IPS-18a (cell line): ENCODE data around the gene SERTAD2.

Experiments used
- H3K27ac ChIP-seq: one replicate; pipeline ENCODE4 v1.5.1; 2013; ENCODE audit warnings: low read length
- H3K27me3 ChIP-seq: one replicate; pipeline ENCODE4 v1.6.1; 2013; ENCODE audit warnings: mild to moderate bottlenecking, low read length; ENCODE audit not compliant: control insufficient read depth, insufficient read depth
- H3K36me3 ChIP-seq: one replicate; pipeline ENCODE4 v1.6.1; 2013; ENCODE audit warnings: low read depth, low read length; ENCODE audit not compliant: control insufficient read depth
- H3K4me1 ChIP-seq: one replicate; pipeline ENCODE4 v1.6.1; 2013; ENCODE audit warnings: low read depth, low read length; ENCODE audit not compliant: control insufficient read depth
- H3K4me3 ChIP-seq: one replicate; pipeline ENCODE4 v1.5.1; 2013; ENCODE audit warnings: low read length
- H3K9ac ChIP-seq: one replicate; pipeline ENCODE4 v1.6.1; 2013; ENCODE audit warnings: mild to moderate bottlenecking, low read length, moderate library complexity
- H3K9me3 ChIP-seq: one replicate; pipeline ENCODE4 v1.6.1; 2013; ENCODE audit warnings: low read depth, low read length; ENCODE audit not compliant: control insufficient read depth

Gene SERTAD2

DNA sequence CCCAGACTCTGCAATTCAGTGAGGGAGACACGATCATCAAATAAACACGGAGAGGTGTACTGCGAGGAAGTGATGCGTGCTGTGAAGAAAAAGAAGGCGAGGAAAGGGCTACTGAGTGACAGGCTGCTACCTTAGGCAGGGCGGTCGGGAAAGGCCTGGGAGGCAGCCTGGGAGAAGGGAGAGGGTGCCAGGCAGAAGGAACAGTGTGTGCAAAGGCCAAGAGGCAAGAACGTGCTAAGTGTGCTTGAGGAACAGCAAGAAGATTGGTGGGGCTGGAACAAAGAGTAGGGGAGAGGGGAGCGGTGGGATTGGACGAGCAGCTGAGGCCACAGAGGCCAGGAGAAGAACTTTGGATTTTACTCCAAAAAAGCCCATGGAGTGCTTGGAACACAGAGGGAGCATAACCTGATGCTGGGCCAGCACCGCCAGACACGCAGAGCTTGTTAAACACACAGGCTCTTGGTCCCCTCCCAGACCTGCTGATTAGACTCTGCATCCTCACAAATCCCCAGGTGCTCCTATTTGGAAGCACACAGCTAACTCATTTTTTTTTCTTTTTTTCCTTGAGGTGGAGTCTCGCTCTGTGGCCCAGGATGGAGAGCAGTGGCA lies 30.4 kb downstream of the SERTAD2 start:
- H3K27me3 ChIP-seq, result no peaks in the 10 kb centered on the region
- H3K4me3 ChIP-seq, result no peak overlapping the region
- H3K9ac ChIP-seq, result no peak overlapping the region
- no peaks in the 10 kb centered on the region for H3K36me3 ChIP-seq
- H3K4me1 ChIP-seq, result peaks cover 31% of the 10 kb centered on the region
- no peaks in the 10 kb centered on the region for H3K9me3 ChIP-seq
- no peak overlapping the region for H3K27ac ChIP-seq

DNA sequence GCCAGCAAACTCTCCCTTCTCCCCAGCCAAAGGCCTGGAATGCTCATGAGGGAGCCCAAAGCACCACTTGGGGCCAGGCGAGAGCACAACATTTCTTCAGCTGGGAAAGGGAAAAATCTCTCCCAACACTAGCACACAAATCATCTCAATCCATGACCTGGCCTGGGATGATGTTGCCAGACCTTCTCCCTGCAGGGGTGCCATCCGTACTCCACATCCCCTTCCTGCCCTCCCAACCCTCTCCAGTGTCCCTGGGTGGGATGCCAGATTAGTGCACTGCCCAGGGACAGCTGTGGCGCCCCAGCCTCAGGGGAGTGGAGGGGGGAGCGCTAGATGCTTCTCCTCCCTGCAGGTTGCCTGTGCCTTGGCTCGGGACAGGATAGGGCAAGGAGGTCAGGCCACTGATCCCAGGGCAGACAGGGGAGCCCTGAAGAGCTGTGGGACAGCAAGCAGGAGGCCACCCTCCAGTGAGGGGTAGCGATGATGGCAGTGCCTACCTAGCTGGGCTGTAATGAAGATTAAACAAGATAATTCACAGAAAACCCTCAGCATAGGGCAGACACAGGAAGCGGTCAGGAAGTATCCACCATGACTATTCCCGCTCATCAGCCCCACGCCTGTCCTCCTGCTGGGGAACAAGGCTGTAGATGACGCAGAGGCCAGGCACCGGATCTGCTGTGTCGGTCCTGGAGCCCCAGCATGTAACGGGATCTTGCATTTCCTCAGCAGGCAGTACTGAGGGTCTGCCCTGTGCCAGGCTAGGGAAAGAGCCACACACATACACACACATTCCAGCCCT lies 31.1 kb downstream of the SERTAD2 start:
- no peaks in the 10 kb centered on the region for H3K9me3 ChIP-seq
- H3K27ac ChIP-seq, result no peak overlapping the region
- peaks cover 31% of the 10 kb centered on the region for H3K4me1 ChIP-seq
- no peaks in the 10 kb centered on the region for H3K36me3 ChIP-seq
- H3K4me3 ChIP-seq, result no peak overlapping the region
- no peaks in the 10 kb centered on the region for H3K27me3 ChIP-seq
- H3K9ac ChIP-seq, result no peak overlapping the region

DNA sequence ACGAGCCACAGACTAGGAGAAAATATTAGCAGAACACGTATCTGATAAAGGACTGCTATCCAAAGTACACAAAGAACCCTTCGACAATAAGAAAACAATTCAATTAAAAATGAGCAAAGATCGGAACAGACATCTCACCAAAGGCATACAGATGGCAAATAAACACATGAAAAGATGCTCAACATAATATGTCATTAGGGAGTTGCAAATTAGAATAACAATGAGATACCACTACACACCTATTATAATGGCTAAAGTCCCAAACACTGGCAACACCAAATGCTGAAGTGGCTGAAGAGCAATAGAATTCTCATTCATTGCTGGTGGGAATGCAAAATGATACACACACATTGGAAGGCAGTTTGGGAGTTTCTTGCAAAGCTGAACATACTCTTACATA lies 33.1 kb downstream of the SERTAD2 start:
- Histone ChIP-seq H3K4me3 (no peak overlapping the region), H3K27me3 (no peaks in the 10 kb centered on the region), H3K36me3 (no peaks in the 10 kb centered on the region), H3K9ac (no peak overlapping the region), H3K27ac (no peak overlapping the region), H3K4me1 (peaks cover 28% of the 10 kb centered on the region), H3K9me3 (no peaks in the 10 kb centered on the region)

DNA sequence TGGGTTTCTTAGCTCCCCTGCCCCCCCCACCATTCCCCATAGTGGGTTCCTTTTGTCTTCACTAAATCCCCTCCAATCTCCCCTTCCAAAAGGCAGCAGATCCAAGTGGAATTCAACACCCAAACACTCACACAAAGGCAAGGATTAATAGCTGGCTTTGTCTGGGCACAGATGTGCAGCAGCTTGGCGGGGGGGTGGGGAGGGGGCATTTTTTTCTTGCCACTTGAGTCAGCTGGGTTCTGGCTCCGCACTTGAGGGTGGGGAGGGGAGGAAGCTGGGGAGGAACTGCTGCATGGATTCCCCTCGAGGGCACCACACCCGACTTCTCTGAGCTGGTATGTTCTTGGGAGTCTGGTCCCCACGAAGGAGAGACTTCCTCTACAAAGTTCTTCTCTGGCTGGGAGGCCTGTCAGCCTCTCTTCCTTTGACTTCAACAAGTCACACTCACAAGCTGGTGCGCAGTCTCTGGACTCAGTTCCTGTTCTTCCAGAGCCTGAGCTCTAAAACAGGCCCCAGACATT lies 36.0 kb downstream of the SERTAD2 start:
- no peak overlapping the region for H3K4me3 ChIP-seq
- no peak overlapping the region for H3K9ac ChIP-seq
- no peaks in the 10 kb centered on the region for H3K9me3 ChIP-seq
- H3K4me1 ChIP-seq, result peaks cover 24% of the 10 kb centered on the region
- no peaks in the 10 kb centered on the region for H3K27me3 ChIP-seq
- H3K36me3 ChIP-seq, result no peaks in the 10 kb centered on the region
- no peak overlapping the region for H3K27ac ChIP-seq

DNA sequence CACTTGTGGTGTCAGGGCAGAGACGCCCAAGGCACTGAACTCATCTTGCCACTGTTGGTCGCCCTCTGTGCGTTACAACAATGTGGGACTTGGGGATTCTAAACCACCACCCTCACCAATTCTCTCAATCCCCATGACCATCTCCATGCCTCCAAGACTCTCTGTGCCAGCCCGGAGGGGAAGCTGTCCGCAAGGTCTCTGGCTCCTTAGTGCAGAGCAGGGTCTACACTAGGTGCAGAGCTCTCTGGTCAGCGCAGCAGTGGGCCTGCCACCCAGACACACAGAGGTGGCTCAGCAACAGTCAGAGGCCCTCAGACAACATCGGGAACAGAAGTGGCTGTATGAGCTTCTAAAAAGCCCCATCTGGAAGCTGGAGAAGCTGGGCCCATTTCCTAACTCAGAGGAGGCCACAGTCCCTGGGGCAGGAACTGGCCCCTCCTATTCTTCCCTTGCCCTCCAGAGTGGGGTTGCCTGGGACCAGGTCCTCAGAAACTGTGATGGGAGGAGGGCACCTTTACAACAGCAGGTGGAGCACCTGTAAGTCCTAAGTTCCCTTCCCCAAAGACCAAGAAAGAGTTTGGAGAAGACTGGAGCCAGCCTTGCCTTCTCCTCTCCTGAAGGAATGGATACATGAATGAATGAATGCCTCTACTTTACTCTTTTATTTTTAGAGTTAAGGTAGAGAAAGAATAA lies 37.7 kb downstream of the SERTAD2 start:
- no peaks in the 10 kb centered on the region for H3K9me3 ChIP-seq
- H3K36me3 ChIP-seq, result no peaks in the 10 kb centered on the region
- peaks cover 17% of the 10 kb centered on the region for H3K4me1 ChIP-seq
- H3K9ac ChIP-seq, result no peak overlapping the region
- H3K4me3 ChIP-seq, result no peak overlapping the region
- H3K27ac ChIP-seq, result no peak overlapping the region
- no peaks in the 10 kb centered on the region for H3K27me3 ChIP-seq

DNA sequence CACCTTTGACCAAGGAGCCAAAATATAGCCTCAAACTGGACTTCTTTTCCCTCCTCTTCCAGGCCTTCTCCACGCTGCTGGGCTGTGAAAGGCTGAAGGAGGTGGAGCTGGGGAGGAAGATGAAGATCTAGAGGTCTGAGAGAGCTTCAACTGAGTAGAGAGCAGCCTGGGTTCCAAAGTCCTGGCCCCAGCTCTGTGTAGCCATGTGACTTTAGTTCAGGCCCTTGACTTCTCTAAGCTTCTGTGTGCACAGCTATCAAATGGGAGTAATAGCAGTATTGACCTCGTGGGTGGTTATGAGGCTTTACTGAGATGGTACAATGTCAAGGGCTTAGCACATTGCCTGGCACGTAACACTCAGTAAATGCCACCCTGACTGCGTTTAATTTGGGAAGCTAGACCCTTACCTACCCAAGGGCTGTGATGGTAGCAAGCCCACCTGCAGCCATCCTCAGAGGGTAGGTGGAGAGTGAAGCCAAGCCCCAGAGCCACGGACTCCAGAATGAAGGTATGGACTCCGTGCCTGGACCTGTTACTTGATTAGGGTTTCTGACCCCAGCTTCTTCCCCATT lies 38.4 kb downstream of the SERTAD2 start:
- H3K27ac ChIP-seq, result no peak overlapping the region
- H3K4me3 ChIP-seq, result no peak overlapping the region
- H3K9me3 ChIP-seq, result no peaks in the 10 kb centered on the region
- no peaks in the 10 kb centered on the region for H3K36me3 ChIP-seq
- H3K9ac ChIP-seq, result no peak overlapping the region
- H3K27me3 ChIP-seq, result no peaks in the 10 kb centered on the region
- peaks cover 10% of the 10 kb centered on the region for H3K4me1 ChIP-seq

DNA sequence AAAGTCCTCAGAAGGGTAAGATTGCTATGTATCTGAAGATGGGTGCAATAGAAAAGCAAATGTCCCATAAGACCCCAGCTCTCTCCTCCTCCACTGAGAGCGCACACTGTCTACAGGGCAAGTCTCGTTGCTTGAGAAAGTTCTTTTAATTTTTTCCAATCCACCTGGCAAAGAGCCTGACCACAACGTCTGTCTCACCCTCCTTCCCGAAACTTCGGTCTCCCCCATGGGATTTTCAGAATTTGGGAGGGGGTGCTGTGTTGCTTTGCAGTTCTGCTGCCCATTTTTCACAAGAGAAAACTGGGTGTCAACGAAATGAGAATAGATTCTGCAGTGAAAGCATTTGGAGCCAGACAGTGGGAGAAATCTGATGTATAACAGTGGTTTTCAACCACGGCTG lies 40.4 kb downstream of the SERTAD2 start:
- Histone ChIP-seq H3K4me3 (no peak overlapping the region), H3K36me3 (no peaks in the 10 kb centered on the region), H3K9me3 (no peaks in the 10 kb centered on the region), H3K9ac (no peak overlapping the region), H3K27me3 (peaks cover 11% of the 10 kb centered on the region), H3K27ac (no peak overlapping the region), H3K4me1 (peaks cover 4% of the 10 kb centered on the region)

DNA sequence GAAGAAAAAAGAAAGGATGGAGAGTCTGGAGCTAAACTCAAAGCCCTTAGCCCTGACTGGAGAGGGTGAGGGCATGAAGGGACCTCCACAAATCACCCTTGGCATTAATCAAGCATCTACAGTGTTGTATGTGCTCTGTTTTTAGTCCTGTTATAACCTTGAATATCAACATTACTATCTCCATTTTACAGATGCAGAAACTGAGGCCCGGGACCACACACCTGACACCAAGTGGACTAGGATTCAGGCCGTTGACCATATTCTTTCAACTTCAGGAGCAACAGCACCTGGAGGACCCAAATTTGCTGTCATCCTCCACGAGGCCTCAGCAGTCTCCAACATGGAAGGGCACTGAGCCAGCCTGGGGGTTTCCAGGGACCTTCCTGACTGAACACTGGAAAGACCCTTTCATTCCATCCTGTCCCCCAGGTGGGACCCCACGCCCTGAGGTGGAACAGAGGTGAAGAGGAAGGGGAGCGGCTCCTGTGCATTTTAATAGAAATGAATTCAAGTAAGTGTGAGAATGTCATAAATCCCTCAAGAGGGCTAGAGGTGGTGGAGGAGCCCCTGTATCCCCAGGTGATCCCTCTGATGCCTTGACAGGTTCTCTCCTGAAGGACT lies 41.0 kb downstream of the SERTAD2 start:
- no peak overlapping the region for H3K9ac ChIP-seq
- H3K9me3 ChIP-seq, result no peaks in the 10 kb centered on the region
- no peak overlapping the region for H3K27ac ChIP-seq
- no peaks in the 10 kb centered on the region for H3K36me3 ChIP-seq
- H3K27me3 ChIP-seq, result peaks cover 14% of the 10 kb centered on the region
- no peak overlapping the region for H3K4me3 ChIP-seq
- H3K4me1 ChIP-seq, result peaks cover 4% of the 10 kb centered on the region

DNA sequence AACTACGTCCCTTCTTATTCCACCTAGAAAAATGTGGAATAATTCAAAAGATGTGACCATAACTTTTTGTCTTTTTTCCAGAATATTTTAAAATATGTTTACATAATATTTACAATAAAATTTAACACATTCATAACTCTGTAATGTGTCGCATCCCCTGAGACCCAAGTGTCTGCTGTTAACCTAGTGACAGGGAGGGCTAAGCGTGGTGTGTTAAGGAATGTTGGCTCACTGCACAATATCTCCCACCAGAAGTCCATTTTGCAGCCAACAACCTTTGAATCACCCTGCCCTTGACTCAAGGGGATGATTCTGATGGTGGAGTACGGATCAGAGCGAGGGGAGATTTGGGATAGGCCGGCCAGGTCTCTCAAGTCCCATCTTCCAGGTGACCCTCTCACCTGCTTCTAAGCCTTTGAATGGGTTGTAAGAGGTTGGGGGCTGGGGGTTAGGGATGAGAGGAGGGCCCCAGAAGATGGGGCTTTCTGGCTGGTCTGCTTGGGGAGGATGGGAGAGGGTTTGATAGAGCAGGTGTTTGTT lies 43.3 kb downstream of the SERTAD2 start:
- no peaks in the 10 kb centered on the region for H3K36me3 ChIP-seq
- H3K27ac ChIP-seq, result no peak overlapping the region
- no peaks in the 10 kb centered on the region for H3K4me1 ChIP-seq
- H3K9me3 ChIP-seq, result no peaks in the 10 kb centered on the region
- no peak overlapping the region for H3K4me3 ChIP-seq
- H3K27me3 ChIP-seq, result peaks cover 14% of the 10 kb centered on the region
- no peak overlapping the region for H3K9ac ChIP-seq

DNA sequence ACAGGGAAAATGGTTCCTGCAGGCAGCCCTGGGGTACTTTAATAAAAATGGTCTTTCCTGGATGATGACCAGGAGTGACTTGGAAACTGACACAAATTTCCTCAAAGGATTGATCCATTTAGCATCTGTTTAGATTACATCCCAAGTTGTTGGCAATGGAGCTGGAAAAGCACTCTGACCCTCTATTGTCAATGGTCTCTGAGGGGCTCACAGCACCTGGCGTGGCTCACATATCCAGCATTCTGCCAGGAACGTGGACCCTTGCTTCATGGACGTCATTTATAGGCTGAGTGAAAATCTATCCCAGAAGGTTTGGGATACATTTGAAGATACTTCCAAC lies 43.8 kb downstream of the SERTAD2 start:
- H3K36me3 ChIP-seq, result no peaks in the 10 kb centered on the region
- H3K4me3 ChIP-seq, result peak overlapping the region; percentile 61
- no peak overlapping the region for H3K27ac ChIP-seq
- H3K4me1 ChIP-seq, result no peaks in the 10 kb centered on the region
- H3K9ac ChIP-seq, result peak overlapping the region; percentile 41
- H3K9me3 ChIP-seq, result no peaks in the 10 kb centered on the region
- H3K27me3 ChIP-seq, result peaks cover 14% of the 10 kb centered on the region
